Skeletal muscle cell (primary cell): ENCODE data around the gene RGS6.

Experiments used
- DNase-seq: peaks from one replicate; pipeline ENCODE4 v3.0.0-alpha.2; 2010; ENCODE audit warnings: low read depth
- H3K4me3 ChIP-seq: 2 replicates; pipeline ENCODE4 v1.5.1; 2011; ENCODE audit warnings: low read depth, mild to moderate bottlenecking, control low read depth, low read length, moderate library complexity

The RGS6 gene

DNA sequence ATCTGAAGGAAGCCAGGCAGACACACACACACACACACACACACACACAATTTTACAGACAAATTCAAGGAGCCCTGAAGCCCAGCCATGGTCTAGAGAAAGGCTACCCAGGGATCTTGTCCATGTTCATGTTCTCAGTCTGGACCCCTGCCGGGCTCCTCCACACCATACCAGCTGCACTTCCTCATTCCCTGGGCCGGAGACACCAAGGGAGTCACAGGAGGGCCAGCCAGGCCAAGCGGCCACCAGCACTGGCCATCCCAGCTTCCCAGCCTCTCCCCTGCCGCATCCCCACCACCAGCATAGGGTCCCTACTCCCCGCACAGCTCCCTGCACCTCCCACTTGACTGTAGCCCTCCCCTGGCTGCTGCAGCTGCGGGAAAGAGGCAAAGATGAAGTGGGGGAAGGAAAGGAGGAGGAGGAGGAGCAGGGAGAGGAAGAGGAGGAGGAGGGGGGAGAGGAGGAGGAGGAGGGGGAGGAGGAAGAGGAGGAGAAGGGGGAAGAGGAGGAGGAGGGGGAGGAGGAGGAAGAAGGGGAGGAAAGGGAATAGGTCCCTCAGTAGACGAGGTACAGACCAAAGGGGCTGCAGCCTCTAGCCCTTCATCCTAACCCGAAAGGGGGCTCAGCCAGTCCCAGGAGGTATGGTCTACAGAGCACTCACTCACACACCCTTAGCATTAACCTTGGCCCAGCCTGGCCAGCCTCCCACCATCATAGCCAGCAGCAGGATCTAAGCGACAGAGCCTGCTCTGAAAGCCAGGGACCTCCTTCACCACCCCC, 668.5 kb downstream of the RGS6 start:
- no peak for DNase-seq
- H3K4me3 ChIP-seq, result no peak overlapping the region

DNA sequence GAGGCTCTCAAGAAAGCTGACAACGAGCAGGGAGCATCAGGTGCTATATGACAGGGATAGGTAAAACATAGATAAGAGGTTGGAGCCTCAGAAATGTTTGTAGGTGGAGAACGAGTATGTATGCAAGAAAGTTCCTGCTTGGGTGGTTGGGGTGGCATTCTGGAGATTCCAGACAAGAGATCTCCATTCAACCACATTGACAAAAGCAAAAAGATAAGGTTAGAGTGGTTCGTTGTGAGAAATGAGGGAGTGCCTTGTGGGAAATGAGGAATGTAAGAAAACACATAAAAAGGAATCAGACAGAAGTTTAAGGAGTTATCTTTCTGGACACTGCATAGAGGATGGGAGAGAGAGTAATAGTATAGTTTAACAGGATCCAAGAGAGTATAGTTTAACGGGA, 671.4 kb downstream of the RGS6 start:
- no peak for DNase-seq
- no peak overlapping the region for H3K4me3 ChIP-seq

DNA sequence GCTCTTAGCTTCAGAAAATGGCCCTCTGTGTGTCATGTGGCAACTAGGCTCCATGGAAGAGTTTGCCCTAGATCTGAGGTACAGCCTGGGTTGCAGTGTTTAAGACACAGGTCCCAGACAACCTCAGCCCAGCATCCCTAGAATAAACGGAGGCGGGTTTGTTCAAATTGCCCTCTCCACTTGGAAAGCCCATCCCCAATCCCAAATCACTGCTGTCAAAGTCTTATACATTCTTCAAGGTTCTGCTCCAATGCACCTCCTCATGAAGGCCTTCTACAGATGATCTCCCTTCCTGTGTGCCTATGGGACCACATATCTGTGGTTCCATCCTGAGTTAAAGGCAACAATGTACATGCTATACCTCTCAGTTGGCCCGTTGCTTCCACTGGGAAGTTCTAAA, 671.9 kb downstream of the RGS6 start:
- DNase-seq, result no peak

DNA sequence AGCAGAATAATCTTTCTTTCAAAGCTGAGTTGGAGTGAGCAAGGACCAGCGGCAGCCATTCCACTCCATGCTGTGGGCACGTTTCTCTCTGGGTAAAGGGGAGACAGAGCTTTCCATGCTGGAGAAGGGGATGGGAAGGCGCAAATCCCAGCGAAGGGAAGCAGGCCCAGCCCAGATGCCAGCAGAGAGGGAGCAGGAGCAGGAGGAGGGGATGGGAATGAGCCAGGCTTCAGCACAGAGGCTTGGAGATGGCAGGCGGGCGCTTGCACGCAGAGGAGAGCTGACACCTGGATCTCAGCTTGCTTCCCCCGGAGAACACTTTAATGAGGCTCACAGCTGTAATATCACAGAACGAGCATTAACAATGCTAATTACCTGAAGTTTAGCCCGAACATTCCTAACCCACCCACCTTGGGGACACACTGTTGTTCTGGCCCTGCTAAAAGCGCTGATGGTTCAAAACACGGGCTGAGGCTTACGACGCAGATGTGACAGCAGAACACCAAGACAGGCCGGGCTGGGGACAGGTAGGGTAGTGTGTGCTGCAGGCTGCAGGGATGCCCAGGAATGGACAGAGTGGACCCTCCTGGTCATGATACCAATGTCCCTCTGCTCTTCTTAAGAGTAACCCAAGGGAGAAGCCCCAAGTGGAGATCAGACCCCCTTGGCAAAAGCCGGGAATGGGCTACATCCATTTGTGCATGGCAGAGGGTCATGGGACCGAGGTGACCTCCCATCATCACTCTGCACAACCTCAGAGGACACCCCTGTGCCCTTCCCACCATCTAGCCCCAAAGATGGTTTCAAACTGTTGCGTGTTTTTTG, 673.1 kb downstream of the RGS6 start:
- no peak overlapping the region for H3K4me3 ChIP-seq
- DNase-seq, result no peak

More for the DNA sequence above, 671.9 kb downstream of the RGS6 start:
- H3K4me3 ChIP-seq, result no peak overlapping the region

DNA sequence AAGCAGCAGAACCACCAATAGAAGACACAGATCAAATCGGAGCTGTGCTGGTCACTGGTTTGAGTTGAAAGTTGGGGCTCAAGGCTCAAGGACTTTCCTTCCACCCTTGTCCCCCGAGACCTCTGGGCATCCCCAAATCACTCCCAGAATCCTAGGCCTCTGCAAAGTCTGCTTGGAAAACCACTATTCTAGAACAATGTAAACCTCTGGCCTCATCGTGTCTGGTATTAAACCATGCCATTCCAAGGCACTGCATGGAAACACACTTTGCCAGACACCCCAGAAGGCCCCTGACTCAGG, 673.6 kb downstream of the RGS6 start:
- H3K4me3 ChIP-seq, result no peak overlapping the region
- DNase-seq, result no peak

DNA sequence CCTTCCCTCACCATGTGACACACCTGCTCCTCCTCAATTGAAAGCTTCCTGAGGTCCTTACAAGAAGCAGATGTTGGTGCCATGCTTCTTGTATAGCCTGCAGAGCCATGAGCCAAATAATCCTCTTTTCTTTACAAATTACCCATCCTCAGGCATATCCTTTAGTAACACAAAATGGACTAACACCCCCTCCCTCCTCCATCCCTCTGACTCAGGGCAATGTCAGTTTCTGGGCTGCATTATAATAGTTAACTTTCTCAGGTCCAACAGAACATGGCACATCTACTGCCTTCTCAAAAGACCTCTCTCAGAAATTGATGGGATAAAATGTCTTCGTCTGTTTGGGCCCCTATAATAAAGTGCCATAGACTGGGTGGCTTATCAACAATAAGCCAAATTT, 674.6 kb downstream of the RGS6 start:
- no peak for DNase-seq
- no peak overlapping the region for H3K4me3 ChIP-seq

DNA sequence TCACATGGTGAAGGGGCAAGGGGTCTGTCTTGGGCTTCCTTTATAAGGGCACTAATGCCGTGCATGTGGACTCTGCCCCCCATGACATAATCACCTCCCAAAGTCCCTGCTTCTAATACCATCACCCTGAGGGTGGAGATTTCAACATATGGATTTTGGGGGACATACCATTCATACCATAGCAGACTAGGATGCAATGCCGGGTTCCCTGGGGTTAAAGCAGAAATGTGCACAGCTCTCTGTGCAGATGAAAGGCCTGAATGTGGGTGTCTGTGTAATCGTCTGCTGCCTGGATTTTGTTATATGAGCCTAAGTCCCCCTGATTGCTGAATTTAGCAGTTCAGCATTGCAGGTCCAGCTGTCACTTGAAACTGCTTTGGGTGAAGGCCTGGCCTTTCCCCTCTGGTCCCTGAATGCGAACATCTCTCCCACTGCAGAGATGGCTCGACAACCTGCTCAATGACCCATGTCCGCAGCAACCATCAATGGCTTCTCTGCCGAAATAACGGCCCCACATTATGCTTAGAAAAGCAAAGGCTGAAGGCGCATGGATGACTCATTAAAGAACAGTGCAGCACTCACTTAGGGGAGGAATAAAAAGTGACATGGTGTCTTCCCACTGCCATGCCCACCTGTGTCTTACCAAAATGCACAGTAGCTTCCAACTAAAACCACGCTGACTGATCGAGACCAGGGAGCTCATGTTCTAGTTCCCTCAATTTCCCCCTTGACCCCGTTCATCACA, 675.3 kb downstream of the RGS6 start:
- no peak for DNase-seq
- no peak overlapping the region for H3K4me3 ChIP-seq

DNA sequence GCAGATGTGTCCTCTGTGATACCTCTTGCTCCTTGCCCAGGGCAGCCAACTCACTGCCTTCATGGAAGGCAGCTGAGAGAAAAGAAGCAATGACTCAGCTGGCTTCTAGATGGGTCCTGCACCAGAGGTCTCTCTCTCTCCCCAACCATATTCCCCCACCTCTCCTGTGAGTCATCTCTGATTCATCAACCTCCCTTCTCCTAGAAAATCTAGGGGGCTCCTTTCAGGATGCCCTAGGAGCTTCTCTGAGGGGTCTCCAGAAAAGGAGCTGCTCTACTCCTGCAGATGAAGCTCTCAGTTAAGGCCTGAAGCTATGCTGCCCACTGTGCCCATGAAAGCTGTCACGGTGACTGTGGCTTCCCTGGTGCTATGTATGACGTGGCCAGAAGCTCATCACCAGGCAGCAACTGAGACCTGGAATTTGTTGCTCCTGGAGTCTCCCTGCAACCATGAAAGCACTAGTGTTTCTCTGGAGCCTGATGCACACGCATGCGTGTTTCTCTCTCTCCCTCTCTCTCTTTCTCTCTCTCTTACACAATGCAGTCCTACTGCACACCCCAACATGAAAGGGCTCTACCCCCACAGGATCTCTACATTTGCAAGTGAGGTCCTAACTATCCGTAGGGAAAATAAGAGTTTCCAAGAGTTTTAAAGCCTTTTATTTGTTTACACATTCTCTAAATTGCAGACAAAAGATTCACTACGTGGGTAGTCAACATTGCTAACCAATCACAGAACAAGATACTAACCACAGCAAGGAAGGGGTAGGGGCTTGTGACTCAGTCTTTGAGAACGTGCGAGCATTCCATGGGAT, 676.4 kb downstream of the RGS6 start:
- DNase-seq, result peak; percentile 83
- H3K4me3 ChIP-seq, result no peak overlapping the region

DNA sequence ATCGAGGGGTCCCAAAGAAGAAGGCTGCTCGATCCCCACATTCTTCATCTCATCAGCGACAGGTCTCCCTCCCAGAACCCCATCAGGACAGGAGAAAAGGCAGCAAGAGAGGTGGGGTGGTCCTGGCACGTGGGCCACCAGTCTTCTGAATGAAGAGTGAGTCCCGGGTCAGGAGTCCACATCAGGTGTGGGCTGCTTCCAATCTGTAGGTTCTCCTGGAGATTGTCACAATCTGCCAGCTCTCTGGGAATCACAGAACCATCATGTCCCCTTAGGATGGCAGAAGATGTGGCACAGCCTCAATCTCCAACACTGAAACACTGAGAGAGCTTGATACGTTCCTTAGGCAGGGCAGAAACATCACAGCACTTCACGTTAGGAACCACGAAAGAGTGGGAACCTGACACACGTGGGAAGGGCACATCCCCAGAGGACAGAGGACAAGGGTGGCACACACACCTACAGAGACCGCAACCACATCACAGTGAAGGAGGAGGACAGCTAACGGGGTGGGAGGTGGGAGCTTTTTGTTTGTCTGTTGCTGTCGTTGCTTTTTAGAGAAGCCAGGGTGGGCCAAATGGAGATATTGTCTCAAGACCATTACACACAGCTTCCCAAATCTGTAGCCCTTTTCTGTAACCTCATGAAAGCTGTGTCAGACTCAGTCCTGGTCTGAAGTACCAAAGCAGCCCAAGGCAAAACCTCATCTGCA, 677.1 kb downstream of the RGS6 start:
- no peak overlapping the region for H3K4me3 ChIP-seq

DNA sequence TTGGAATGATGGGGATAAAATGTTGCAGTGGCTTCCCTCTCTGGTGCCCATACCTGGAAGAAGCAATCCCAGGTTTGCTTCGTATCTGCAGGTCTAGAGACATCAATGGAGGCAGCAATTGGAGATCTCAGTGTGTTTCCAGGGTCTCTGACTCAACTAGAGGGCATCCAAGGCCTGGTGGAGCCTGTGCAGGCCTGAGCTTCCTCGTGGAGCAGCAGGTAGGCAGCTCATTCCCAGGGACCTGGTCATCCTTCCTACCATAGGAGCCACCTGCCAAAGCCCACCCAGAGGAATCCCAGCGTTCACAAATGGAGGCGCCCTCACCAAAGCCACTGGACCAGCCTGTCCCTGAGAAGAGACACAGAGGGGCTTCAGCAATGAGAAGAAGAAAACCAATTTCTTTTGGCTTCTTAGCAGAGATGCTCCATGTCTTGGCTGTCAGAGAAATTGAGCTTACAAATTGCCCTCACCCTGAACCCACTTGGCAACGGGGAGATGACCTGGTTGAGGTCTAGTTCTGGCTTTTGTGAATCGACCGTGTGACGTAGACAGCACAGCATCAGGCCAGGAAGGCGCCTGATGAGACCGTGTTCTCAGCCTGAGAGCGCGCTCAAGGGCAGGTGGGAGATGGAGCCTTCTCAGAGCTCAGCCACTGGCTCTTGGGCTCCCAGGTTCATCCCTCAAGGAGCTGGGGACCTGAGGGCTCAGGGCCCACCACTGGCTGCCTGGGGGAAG, 678.0 kb downstream of the RGS6 start:
- DNase-seq, result no peak
- no peak overlapping the region for H3K4me3 ChIP-seq

More for the DNA sequence above, 677.1 kb downstream of the RGS6 start:
- DNase-seq, result no peak

DNA sequence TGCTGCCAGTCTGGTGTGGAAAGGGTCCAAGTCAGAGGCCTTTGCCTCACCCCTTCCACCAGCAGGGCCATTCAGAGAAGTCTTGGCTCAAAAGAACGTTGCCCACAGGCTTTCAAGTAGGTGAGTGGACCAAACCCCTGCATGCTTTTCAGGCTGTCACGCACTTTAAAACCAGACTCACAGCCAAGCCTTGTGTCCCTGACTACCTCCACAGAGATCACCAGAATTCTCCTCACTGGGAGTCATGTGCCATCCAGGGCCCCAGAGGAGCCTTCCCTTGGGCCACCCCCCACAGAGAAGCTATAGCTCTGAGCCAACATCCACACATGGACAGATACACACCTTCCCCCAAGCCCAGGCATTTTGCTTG, 678.6 kb downstream of the RGS6 start:
- no peak overlapping the region for H3K4me3 ChIP-seq
- no peak for DNase-seq

DNA sequence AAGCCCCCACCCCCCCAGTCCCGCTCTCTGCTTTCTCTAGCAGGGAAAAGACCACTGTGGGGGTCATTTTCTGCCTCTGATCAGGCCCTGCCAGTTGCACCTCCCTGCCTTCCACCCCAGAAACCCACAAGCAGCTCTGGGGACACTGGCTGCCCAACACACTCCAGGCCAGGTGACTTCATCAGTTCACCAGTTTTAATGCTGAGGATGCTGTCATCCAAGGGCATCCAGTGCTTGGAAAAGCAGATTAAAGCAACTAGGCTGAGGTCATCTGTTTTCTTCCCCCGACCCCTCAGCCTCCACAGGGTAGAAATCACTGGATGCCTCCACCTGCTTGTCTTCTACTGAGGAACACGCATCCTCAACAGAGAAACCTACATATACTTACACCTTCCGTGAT, 679.3 kb downstream of the RGS6 start:
- H3K4me3 ChIP-seq, result no peak overlapping the region
- no peak for DNase-seq

DNA sequence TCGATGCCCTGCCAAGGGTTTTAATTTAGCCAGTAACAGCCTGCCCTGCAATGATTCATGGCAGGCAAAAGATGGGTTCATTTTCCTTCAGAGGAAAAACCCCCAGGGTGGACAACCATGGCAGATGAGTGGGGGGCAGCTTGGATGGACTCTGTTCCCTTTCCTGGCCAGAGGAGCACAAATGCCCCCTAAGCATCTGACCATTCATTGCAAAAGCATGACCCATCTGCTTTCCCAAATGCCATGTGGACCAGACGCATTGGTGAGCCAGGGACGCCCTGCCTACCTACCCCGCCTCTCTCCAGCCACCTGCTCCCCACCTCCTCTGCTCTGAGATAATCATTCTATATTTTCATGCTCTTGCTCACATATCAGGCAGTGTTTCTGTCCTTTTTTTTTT, 679.8 kb downstream of the RGS6 start:
- no peak overlapping the region for H3K4me3 ChIP-seq
- no peak for DNase-seq

DNA sequence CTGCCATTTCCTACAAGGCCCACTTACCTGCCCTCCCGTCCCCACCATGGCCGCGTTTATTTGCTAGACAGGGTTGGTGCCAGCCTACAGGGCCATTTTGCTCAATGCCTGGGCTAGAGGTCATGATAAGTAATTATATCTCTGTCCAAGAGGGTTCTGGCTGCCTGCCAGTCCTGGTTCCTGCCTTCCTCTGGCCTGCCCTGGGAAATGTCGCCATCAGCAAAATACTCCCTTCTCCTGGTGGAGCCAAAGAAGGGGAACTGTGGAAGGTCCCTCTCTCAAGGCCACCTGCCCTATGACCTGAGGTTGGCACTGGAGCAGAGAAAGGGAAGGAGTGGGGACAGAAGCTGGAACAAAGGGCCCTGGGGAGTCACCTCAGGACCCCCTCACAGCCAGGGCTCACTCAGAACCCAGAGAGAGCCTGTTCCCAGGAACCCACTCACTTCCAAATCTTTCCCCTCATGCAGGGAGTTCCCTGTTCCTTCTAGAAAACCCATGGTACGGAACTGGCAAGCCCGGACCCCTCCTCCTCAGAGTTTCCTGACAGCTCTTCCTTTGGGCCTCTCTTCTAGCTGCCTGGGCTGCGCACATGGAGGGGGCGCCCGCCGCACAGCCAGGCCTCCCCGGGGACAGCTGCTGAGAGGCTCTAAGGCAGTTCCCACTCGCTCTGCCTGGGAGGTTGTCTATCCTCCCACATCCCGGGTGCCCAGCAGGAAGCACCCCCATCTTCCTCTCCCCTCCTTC, 681.2 kb downstream of the RGS6 start:
- H3K4me3 ChIP-seq, result no peak overlapping the region
- no peak for DNase-seq

DNA sequence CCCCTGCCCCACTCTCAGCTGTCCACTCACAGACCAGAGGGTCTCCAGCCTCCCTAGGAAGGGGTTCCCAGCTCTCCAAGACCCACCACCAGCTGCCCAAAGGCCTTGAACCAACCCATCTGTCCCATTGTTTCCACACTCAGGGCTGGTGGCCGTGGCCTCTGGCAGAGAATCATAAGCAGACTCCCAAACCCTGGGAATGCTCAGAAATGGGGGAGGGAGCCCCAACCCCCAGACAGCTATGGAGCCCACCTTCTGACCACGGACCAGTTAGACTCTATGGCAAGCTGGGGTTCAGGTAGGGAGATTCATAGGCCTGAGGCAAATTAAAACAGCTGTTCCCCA, 681.7 kb downstream of the RGS6 start:
- H3K4me3 ChIP-seq, result no peak overlapping the region
- DNase-seq, result no peak

DNA sequence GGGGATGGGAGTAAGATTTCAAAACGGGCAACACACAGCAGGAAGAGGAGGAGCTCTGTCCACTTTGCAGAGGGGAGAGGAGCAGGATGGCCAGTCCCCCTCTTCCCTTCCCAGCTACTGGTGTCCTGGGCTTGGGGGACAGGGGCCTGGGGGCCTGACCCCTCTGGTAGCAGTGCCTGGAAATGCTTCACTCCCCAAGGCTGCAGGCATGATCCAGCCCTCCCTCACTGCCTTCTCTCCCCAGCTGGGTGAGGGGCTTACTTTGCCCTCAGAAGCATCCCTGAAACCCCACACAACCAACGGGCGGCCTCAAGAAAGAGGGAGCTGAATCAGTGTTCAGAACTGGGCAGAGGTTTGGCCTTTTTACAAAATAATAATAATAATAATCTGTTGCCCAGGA, 682.1 kb downstream of the RGS6 start:
- no peak for DNase-seq

DNA sequence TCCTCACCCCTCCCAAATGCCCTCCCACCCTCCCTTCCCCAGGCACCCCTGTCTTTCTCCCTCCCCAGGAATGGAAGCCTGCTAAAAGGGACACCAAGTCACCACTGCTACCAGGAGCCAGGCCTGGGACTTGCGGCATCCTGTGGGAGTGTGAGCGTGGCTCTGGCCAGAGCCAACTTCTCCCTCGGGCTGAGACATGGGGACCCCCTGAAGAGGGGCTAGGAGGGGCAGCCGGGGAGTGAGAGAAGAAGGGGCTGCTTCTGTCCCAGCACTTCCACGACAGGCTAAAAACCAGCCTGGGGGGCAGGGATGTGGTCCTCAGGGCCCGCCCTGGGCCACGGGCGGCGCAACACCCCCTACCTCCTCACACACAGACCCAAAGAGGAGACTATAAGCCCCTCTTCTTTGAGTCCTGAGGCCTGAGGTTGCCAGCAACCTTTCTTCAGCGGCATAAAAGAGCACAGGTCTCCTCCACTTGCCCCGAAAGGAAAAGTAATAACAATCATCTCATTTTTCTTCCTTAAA, 682.7 kb downstream of the RGS6 start:
- H3K4me3 ChIP-seq, result no peak overlapping the region
- DNase-seq, result no peak

More for the DNA sequence above, 682.1 kb downstream of the RGS6 start:
- no peak overlapping the region for H3K4me3 ChIP-seq
